Measurements from ENCODE around the gene OR8G1. TPM values are rescaled to one million over a fixed set of nuclear protein-coding genes. Genes with fewer than 3 reads are reported as not detected.

The OR8G1 gene
- total and polyA plus RNA-seq, 9 of the 15 experiments (the other 6 are each of a cell fraction or from before 2014, with no cell fraction given) = 0.03 to 1.4 (median 0.51) TPM; not detected in 1

GRCh38 chr11:124207102-124207792, 33.6 kb upstream of the OR8G1 start (continued):
- TF ChIP-seq, protein P1, sequence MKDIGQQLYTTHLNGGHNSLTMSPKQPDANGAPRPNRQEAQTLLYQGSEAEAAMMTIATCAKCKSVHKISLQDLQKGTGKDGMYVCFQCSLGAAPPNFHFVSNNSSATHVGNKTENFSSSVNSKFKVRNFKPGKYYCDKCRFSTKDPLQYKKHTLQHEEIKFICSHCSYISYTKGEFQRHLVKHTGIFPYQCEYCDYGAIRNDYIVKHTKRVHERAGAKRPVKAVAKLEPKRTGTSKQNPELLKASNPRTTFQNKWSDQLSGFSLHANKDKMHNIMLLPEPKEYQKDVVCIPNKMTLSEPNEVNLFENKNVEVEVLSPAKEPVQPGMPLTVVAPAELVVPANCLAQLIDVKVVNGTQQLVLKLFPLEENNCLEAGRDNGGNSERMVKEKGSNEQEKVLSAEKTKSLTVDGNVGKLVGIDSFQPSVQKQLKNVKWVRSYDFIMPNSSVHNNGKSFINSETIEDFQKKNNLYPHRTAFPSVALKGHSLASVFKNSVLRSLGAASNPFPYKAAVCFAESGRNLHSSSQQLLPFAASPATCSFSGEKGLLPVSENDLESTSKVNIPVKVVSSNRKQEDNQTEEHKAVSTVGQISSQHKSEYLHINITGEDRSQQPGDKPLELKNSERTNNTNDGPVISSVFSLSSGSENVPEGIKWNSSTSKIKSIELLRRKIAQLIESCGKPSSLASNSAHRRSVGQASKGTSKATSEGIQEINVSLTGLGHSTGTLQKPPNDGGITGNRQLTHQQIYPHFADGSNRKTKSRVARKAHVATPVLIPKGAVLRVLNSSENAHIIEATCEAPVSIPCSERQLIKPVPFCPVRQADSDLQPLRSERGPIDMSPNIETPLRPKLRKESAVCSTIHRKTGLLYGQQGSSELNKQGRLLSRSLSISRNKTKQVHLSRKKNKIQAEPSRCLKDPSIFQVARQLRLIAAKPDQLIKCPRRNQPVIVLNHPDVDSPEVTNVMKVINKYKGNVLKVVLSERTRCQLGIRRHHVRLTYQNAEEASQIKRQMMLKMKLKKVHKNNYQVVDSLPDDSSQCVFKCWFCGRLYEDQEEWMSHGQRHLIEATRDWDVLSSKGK (CRISPR knock-in tag; IDR thresholded peaks at IDR 0.05) = no peak
- TF ChIP-seq TBP (optimal IDR thresholded peaks at IDR 0.05; ENCODE audit: low read depth, low read length) = no peak
- TF ChIP-seq JUN (IDR thresholded peaks at IDR 0.05; ENCODE audit: borderline replicate concordance, low read depth, low read length) = peak; percentile 76; the same call in 1 of the 2 replicates
- no peak for TF ChIP-seq JUN (CRISPR knock-in tag; IDR thresholded peaks at IDR 0.05; ENCODE audit: borderline replicate concordance)
- TF ChIP-seq, protein P2, sequence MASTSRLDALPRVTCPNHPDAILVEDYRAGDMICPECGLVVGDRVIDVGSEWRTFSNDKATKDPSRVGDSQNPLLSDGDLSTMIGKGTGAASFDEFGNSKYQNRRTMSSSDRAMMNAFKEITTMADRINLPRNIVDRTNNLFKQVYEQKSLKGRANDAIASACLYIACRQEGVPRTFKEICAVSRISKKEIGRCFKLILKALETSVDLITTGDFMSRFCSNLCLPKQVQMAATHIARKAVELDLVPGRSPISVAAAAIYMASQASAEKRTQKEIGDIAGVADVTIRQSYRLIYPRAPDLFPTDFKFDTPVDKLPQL (IDR thresholded peaks at IDR 0.05; ENCODE audit: extremely low read depth, insufficient read length) = no peak
- no peak for TF ChIP-seq ZNF778 (CRISPR knock-in tag; IDR thresholded peaks at IDR 0.05)
- no peak for TF ChIP-seq ZNF764 (CRISPR knock-in tag; IDR thresholded peaks at IDR 0.05; ENCODE audit: low read depth)
- TF ChIP-seq ARID2 (IDR thresholded peaks at IDR 0.05) = 0 out of 2 replicates have a peak, but pooled peaks have one; percentile 7
- TF ChIP-seq NEUROD1 (IDR thresholded peaks at IDR 0.05; ENCODE audit: borderline replicate concordance, low read depth, low read length, partially characterized antibody) = peak; percentile 24
- no peak; the same call in 1 of the 2 replicates for TF ChIP-seq E2F3 (CRISPR knock-in tag; IDR thresholded peaks at IDR 0.05)
- peak; percentile 86 for TF ChIP-seq ZNF644 (tag; IDR thresholded peaks at IDR 0.05; ENCODE audit: low read depth)
- TF ChIP-seq BRD9 (IDR thresholded peaks at IDR 0.05; ENCODE audit: low read depth, partially characterized antibody) = peak; percentile 85
- TF ChIP-seq CAMTA2 (CRISPR knock-in tag; conservative IDR thresholded peaks at IDR 0.05) = no peak
- TF ChIP-seq, protein P3, sequence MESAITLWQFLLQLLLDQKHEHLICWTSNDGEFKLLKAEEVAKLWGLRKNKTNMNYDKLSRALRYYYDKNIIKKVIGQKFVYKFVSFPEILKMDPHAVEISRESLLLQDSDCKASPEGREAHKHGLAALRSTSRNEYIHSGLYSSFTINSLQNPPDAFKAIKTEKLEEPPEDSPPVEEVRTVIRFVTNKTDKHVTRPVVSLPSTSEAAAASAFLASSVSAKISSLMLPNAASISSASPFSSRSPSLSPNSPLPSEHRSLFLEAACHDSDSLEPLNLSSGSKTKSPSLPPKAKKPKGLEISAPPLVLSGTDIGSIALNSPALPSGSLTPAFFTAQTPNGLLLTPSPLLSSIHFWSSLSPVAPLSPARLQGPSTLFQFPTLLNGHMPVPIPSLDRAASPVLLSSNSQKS (CRISPR knock-in tag; IDR thresholded peaks at IDR 0.05) = no peak

Measured in K562 (cell line).